ENCODE data around the gene CENPX.
A peak's percentile ranks its signal among the peaks of the same experiment; 100 is the strongest.

CENPX gene

DNA sequence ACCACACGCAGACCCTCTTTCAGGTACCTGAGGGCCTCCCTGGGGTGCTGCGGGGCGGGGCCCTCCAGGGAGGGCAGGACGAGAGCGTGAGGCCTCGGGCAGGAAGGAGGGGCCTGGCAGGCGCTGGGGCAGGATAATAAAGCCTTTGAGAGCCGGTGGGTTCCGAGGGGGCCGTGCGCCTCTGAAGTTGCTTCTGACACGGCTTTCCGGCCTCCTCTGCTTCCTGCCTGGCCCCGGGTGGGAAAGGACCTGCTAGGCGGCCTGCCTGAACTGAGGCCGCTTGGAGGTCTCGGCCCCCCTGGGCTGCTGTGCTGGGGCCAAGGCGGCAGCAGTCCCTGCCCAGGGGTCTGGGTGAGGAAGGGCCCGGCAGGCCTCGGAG, 10.4 kb downstream of the CENPX start:
- no peak for DNase-seq (ENCODE audit: low read depth, low spot score)

DNA sequence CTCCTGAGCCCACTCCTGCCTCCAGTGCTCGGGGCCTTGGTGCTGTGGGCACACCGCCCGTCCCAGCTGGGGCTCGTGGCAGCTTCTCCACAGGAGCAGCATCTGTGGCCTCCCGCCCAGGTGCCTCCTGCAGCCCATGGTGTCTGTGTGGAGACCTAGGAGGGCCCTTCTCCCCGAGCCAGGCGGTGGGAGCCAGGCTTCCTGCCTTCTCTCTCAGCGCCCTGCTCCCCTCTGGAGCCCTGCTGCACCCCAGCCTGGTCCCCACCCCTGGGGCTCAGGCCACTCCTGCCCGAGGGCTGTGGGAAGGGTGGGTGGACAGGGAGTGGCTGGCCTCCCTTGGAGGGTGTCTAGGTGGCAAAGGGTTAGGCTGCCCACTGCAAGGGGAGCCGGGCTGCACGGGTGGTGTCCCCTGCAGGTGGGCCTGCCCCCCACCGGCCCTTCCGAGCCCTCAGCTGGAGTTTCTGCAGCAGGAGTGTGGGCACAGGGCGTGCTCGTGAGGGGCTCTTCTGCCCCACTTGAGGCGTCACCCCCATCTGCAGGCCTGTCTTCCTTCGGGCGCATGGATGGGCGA, 11.0 kb downstream of the CENPX start:
- DNase-seq (ENCODE audit: low read depth, low spot score) = no peak

DNA sequence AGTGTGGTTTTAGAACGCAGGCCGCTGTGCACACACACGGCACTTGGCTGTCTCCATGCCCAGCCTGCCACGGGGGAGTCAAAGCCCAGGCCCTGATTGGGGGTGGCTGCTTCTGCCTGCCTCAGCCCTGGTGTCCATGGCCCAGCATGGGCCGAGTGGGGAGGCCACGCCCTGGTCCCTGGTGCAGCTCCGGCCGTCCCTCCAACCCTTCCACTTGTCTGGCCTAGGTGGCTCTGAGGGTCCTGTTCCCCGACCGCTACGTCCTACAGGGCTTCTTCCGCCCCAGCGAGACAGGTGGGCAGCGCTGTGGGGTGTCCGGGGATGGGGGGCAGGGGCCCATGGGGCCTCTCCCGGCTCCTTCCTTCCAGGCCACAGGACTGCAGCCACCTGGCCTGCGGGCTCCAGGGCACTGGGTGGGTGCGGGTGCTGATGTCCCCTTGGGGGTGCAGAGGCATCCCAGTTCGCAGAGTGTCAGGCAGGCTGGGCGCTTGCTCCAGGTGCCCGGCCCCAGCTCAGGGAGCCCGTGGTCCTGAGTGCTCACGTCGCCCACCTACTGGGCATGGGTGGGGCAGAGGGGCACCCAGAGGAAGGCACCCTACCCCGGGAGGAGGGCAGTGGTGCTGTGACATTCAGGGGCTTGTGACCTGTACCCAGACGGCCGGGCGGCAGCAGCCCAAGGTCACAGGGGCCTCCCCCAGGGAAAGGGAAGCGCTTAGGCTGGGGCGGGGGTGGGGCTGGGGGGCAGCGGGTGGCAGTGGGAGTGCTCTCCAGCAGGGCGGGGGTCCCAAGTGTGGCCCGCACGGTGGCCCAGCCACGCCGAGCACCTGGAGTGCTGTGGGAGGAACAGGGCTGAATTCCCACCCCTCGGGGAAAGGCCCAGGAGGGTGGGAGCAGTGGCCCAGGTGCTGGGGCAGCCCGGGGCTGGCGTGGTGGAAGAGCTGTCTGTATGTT, 11.8 kb downstream of the CENPX start:
- DNase-seq (ENCODE audit: low read depth, low spot score) = no peak

DNA sequence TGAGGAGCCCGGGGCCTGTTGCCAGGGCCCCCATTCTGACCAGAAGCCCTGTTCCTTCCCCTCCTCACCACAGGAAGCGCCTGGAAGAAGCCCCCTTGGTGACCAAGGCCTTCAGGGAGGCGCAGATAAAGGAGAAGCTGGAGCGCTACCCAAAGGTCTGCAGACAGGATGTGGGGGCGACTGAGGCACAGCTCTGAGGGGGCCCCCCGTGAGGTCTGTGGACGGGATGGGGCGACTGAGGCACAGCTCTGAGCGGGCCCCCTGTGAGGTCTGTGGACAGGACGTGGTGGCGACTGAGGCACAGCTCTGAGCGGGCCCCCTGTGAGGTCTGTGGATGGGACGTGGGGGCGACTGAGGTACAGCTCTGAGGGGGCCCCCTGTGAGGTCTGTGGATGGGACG, 13.3 kb downstream of the CENPX start:
- DNase-seq (ENCODE audit: low read depth, low spot score) = no peak

DNA sequence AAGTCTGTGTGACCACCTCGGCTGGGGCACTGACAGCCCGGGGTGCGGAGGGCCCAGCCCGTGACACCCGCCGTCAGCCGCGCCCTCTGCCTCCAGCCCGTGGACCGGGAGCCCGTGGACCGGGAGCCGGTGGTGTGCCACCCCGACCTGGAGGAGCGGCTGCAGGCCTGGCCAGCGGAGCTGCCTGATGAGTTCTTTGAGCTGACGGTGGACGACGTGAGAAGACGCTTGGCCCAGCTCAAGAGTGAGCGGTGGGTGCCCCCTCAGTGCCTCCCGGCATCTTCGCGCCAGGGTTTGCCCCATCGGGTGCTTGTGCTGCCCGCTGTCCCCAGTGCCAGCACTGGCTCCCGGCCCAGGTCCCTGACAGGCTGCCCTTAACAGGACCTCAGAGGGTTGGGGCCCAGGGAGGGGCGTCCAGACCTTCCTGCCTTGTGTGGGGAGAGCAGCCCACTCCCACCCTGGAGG, 13.7 kb downstream of the CENPX start:
- no peak for DNase-seq (ENCODE audit: low read depth, low spot score)

DNA sequence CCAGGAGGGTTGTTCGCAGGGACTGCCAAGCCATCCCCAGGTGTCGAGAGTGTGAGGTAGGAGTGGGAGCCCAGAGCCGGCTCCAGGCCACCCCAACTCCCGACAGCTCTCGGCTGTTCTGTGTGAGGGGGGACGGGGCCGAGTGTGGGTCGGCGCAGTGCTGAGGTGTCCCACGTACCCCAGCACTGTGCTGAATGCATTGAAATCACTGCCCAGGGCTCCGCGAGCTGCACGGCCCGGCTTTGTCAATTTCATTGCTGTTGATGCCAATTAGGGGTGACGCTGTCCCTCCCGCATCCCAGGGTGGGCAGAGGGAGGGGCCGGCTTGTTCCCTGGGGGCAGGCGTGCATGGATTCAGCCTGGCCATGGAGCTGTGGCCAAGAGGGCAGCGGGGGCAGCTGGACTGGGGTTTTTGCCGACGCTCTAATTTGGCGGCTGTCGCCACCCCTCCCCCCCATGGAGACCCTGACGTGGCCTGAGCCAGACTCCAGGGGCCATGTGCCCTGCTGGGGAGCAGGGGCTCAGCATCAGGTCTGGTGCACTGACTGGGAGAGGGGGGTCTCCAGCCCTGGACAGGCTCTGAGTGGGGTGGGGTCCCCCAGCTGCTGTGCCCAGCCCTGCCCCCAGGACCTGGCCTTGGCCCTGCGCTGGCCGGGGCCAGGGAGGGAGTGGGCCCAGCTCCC, 14.3 kb downstream of the CENPX start:
- no peak for DNase-seq (ENCODE audit: low read depth, low spot score)

DNA sequence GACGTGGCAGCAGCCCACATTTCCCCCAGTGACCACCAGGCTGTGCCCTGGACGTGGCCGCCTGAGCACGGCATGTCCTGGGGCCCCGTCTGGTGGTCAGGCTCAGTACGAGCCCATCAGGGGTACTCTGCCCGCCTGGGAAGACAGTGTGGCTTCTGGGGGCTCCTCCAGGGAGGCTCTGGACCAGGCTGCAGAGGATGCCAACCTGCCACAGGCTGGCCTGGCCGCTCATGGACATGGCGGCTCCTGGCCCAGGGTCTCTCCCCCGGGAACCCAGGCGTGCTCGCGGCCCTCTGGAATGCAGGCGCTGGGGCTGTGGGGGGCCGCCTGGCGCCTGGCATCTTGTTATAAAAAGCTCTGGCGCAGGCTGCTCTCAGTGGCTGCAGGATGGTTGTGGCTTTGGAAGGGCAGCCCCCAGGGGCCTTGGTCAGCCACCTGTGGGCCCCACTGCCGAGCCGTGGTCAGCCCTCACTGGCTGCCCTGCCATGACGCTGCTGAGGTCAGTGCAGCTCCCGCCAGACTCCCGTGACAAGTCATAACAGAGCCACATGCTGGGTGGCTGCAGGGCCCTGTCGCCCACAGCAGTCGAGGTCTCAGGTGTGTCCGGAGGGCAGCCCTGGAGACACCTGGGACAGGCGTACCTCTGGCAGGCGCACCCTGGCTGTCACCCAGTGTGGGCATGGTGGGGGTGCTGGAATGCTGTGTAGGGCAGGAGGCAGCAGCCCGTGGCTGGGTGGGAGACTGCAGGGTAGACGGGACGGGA, 15.0 kb downstream of the CENPX start:
- peak; percentile 75 for DNase-seq (ENCODE audit: low read depth, low spot score)

DNA sequence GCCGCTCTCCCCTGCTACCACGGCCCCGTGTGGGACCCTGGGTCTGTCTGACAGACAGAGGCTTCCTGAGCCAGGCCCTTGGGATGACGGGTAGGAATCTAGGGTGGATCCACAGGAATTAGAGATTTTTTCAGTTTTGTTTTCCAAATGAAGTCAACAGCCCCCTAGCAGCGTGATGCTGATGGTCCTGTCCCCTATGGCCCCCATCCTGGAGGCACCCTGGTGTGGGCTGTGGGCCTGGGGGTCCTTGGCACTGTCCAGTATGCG, 15.5 kb downstream of the CENPX start:
- DNase-seq (ENCODE audit: low read depth, low spot score) = no peak

DNA sequence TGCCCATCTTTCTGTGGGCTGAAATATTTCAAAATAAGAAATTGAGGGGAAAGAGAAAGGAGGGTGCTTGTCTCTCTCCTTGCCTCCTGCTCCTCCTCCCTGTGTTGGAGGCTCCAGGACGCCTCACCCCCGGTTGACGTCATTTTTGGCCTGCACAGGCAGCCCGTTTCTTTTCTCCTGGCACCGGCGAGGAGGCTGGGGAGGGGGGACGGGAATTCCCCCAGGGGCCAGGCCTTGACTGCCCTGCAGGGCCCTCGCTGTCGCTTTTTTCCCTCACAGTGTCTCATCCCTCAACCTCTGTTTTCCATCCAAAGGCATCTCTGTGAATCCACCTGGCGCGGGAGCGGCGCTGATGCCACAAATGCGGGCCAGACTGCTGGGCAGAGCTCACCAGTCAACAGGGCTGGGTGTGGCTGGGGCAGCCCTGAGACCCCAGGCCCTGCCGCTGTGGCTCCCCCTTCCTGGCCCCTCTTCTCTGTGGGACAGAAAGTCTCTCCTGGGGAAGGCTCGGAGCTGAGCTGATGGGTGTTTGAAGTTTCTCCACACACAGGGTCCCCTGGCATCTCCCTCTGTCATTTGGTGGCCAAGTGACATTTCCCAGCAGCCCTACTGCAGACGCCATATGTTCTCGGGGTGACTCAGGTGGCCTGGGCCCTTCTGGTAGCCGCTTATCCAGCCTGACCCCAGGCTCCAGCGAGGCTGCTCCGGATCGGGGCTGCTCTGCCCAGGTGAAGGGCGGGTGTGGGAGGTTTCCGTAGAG, 16.0 kb downstream of the CENPX start:
- DNase-seq (ENCODE audit: low read depth, low spot score) = peak; percentile 87

DNA sequence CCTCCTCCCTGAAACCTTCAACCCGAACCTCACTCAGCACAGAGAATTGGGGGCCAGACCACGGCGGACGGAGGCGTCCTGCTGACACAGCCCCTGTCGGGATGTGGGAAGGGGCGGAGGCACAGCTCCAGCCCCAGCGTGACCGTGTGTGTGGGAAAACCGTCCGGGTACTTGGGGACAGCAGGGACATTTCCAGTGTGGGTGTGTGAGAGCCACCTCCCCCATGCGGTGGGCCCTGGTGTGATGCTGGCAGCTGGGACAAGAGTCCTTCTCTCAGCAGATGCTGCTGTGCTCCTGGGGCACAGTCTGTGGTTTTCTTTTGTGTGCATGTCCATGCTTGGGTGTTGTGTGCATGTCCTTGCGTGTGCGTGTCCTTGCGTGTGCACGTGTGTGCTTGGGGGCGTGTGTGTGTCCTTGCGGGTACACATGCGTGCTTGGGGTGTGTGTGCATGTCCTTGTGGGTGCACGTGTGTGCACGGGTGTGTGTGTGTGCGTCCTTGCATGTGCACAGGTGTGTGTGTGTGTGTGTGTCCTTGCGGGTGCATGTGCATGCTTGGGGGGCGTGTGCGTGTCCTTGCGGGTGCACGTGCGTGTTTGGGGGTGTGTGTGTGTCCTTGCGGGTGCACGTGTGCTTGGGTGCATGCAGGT, 16.9 kb downstream of the CENPX start:
- no peak for DNase-seq (ENCODE audit: low read depth, low spot score)

DNA sequence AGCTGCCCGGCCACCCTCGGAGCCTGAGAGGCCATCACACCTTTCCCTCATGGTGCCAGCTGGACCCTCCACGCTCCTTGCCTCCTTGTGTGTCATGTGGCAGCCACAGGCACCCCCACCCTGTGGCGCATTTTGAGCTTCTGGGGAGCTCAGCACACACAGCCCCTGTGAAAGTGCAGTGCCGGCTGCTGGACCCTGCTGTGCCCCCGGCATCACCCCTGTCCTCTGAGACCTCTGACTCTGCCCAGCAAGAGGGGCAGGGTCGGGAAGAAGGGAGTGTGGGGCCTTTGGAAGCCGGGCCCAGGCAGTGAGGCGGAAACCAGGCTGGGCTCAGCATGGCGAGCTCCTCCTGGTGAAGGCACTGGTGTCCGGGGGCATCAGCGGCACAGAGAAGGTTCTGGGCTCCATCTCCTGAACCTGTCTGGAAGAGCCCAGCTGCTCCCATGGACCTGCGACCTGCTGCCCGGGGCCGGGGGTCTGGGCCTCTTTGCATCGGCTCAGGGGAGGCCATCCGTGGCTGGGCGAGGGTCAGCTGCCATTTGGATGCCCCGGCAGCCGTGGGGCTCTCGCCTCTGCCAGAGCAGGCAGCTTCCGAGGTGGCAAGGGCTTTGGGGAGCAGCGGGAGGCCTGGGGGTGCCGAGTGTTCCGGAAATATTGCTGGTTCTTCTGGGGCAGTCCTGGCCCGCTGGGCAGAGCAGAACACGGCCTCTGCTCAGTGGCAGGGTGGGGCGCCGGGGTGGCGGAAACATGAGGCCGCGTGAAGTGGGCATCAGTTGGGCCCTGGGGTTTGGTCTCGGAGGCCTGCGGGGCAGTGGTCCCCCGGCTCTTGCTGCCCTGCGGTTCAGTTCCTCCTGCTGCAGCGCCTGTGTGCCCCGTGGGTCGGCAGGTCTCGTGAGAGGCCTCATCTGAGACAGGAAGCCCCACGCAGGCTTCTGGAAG, 17.9 kb downstream of the CENPX start:
- DNase-seq (ENCODE audit: low read depth, low spot score) = no peak

DNA sequence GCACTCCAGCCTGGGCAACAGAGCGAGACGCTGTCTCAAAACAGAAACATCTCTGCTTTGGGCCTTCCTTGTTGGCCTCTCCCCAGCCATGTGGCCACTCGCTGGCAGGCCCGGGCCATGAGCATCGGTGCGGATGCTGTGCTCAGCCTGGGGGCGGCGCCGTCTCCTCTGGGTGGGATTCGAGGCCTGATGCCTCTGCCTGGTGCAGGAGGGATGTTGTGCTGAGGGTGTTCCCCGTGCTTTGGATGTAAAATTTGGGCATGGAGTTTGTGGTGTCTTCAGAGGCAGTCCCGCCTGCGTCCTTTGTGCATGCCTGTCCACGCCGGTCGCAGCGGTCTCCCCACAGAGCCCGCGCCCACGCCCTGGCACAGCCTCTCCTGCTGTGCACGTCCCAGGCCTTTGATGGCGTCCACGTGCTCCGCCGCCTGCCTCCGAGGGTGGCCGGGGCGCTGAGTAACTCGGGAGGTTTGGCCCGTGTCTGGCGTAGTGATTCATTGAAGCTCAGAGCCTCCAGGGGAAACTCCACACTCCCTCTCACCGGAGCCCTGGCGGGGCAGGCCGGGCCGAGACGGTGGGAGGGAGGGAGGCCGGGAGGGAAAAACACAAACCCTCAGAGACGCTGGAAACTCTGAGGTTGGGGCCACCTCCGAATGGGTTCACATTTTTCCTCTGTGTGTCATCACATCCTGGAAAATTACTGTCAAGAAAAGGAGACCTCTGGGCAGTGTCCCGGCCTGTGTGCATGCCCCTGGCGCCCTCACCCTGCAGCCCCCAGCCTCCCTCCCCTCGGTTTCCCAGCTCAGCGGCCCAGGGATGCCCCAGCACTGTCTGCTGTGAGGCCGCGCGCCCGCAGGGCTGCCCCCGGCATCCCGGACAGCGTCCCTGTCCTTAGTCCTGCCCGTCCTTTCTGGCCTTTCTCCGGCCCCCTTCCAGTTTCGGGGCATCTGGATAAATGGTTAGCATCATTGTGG, 19.0 kb downstream of the CENPX start:
- DNase-seq (ENCODE audit: low read depth, low spot score) = peak; percentile 98

DNA sequence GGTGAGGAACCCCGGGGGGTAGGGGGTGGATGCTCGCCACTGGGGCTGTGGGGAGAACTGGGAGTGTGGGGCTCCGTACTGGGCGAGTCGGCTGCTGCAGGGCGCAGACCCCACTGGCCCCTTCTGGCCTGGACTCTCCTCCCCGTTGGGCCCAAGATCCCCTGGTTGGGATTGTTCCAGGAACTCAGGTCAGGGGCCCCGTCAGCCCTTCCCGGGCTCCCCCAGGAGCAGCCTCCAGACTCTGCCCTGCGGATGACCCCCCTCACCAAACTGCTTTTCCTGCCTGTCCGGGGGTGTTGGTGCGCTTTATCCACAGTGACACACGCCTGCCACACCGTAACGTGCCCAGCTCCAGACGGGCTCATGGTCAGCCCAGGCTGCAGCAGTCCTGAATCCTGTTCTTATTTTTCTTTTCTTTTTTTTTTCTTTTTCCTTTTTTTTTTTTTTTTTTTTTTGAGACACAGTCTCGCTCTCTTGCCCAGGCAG, 21.1 kb downstream of the CENPX start:
- no peak for DNase-seq (ENCODE audit: low read depth, low spot score)

DNA sequence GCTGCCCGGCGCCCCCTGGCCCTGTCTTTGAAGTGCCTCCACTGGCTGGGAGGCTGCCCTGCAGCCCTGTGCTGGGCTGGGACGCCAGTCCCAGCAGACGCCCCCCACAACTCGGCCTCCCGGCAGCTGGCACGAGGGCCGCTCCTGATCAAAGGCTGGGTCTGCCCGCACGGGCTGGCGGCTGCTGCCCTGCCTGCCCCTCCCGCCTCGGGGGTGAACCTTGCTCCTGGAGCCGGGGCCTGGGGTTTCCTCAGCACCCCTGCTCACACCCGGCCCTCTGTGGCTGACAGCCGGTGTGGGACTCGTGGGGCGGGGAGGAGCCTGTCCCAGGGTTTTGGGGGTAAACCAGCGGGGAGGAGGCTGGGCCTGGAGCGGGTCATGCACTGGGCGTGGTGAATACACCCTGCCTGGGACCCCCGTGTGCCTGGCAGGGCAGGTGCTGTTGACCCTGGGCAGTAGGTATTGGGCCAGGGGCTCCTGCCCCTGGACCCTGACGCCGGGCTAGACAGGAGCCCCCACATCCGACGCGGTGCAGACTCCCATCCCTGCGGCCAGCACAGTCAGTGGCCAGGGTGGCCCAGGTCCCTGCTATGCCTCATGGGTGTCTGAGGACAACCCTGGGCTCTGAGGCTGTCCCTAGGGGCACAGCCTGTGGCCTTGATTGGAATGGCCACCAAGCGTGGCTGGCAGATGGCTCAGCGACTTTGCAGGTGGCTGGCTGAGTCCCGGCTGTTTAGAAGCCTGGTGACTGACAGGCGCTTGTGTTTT, 21.7 kb downstream of the CENPX start:
- DNase-seq (ENCODE audit: low read depth, low spot score) = no peak

DNA sequence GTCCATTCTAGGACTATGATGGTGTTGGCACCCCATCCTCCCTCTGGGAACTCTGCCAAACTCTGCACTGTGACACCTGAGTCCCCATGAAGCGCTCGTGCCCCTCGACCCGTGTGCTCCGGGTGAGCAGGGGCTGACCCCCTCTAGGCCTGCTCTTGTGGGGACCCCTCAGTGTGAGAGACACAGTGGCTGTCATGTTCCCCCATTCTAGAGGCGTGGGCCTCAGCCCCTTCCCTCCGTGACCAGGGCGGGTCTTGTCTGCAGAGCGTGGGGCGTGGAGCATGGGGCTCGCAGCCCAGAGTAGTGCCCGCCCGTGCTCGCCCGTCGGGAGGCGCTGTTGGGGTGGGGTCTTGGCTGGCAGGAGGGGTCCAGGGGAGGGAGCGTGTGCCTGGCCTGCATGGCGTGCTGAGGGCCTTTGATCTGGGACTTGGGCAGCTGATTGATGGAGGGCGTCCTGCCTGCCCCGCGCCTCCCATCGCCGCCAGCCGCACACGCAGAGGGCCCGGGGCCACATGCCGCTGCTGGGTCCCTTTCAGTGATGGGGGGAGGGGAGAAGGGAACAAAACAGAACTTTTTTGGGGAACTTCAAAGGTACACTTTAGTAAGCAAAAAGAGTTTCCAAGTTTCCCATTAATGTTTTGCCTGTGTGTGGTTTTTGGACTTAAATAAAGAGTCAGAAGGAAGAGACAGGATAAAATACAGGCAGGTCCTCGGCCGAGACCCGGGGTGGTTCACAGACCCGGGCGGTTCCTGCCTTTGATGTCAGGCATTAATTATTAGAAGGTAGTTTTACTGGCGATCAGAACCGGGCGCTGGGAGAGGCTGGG, 22.5 kb downstream of the CENPX start:
- DNase-seq (ENCODE audit: low read depth, low spot score) = no peak

DNA sequence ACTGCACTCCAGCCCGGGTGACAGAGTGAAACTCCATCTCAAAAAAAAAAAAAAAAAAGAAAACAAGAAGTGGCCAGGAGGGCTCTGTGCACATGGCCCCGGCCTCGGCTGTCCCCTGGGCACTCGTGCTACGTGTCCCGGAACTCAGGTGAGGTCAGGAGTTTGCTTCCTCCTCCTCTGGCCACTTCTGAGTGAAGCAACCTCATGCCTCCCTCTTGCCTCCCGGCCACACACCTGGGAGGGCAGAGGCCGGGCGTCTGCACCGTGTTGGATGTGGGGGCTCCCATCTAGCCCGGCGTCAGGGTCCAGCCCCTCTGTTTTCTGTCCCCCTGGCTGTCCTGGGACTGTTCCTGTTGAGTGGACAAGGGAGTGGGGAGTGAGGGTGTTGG, 23.1 kb downstream of the CENPX start:
- no peak for DNase-seq (ENCODE audit: low read depth, low spot score)

Data from astrocyte of the hippocampus (primary cell).